Measurements from ENCODE around the gene GTPBP4. TPM values are rescaled to one million over a fixed set of nuclear protein-coding genes. Genes with fewer than 3 reads are reported as not detected.

GTPBP4 gene
- total RNA-seq, 3 donors from 2014 or later, result 19.2 to 27.8 (median 26.6) TPM

DNA sequence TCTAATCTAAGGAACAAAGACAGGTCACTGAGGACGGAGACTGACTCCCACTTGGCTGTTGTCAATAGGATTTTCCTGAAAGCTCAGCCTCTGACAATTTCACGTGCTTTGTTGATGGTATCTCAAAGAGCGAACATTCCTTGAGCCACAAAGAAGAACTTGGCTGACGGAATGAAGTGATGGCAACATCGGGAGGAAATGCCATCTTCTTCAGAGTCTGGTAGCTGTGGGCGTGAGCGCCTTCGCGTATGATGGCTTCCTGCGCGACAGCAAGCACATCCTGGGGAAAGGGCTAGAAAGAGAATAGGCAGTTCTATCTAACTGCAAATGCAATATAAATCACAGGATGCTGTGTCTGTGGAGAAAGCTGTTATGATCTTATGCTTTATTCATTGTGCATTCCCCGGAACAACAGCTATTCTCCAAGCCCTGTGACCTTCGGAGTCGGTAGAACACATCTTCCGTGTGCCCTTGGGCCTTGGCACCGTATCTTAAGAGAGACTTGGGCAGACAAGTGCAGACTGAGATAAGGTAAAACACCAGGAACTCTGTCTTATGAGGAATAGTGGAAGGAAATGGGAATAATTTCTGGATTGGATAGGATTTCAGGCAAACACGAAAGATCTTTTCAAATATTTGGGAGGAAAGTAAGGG is 19.6 kb upstream of the GTPBP4 start:
- H3K36me3 ChIP-seq (ENCODE audit: low read depth), result no peaks in the 10 kb centered on the region
- intact Hi-C loops (cut with DNase I, micrococcal nuclease), result no loop called here
- no peak for ATAC-seq
- no peak overlapping the region for H3K4me3 ChIP-seq
- peaks cover 13% of the 10 kb centered on the region for H3K4me1 ChIP-seq (ENCODE audit: low read depth)
- H3K9me3 ChIP-seq, result no peaks in the 10 kb centered on the region
- no peak for TF ChIP-seq CTCF (IDR thresholded peaks at IDR 0.05)
- no peak for DNase-seq

DNA sequence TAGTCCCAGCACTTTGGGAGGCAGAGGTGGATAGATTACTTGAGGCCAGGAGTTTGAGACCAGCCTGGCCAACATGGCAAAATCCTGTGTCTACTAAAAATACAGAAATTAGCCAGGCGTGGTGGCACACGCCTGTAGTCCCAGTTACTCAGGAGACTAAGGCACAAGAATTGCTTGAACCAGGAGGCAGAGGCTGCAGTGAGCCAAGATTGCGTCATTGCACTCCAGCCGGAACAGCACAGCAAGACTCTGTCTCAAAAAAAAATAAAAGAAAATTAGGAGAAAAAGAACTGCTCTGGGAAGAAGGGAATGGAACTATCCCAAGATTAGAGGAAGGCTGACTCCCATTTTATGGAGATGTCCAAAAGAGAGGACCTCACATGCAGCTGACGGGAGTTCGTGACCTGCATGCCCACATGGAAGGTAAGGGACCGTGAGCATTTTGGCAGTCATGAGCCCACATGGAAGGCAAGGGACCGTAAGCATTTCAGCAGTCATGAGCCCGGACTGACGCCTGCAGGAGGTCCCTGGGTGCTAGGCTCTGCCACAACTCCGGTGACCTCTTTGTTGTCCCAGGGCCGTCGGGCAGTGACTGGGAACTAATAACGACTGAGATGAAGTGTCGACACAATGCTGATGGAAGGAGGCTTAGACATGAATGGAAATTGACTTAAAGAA is 18.6 kb upstream of the GTPBP4 start:
- H3K9me3 ChIP-seq, result no peaks in the 10 kb centered on the region
- H3K4me1 ChIP-seq (ENCODE audit: low read depth), result peaks cover 13% of the 10 kb centered on the region
- no peak for TF ChIP-seq CTCF (IDR thresholded peaks at IDR 0.05)
- H3K4me3 ChIP-seq, result no peak overlapping the region
- no peak for DNase-seq
- no peaks in the 10 kb centered on the region for H3K36me3 ChIP-seq (ENCODE audit: low read depth)
- intact Hi-C loops (cut with DNase I, micrococcal nuclease), result no loop called here
- no peak for ATAC-seq

DNA sequence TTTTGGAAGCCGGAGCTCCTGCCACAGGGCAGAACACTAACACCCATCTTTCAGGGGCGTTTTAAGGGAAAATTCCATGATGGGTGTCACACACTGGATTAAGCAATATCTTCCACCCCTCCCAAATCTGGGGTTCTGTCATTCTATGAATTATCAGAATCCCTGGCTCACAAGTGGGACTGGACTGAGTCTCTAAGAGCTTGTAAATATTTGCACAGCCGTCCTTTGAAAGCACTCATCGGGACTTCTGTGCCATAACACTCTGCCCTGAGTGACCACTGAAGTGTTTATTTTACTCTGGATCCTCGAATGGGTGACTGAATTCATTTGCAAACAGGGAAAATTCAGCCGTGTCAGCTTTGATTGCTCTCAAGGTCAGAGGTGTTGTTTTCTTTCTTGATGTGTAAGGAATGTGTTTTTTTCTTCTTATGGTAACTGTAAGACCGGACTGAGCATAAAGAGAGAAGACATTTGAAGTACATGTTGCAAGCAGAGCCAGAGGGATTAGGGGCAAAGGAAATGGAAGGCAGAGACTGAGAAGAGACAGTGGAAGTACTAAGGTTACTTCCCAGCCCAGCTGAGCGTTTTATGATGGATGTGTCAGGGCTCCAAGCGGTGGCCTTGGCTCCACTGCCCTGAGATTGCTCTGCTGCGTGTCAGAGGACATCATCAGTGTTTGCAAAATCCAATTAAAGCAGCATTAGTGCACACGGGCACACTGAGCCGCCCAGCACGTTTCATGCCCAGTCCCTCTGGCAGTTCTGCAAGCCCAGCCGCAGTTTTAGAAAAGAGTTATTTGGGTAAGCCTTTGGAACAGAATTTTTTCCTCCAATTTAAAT is 17.7 kb upstream of the GTPBP4 start:
- no peak overlapping the region for H3K4me3 ChIP-seq
- peaks cover 13% of the 10 kb centered on the region for H3K4me1 ChIP-seq (ENCODE audit: low read depth)
- intact Hi-C loops (cut with DNase I, micrococcal nuclease), result no loop called here
- H3K36me3 ChIP-seq (ENCODE audit: low read depth), result no peaks in the 10 kb centered on the region
- DNase-seq, result peak in 1 of 3 donors; percentile 25
- no peak for TF ChIP-seq CTCF (IDR thresholded peaks at IDR 0.05)
- H3K9me3 ChIP-seq, result no peaks in the 10 kb centered on the region
- ATAC-seq, result peak; percentile 84

GRCh38 chr10:971150-971542 is 17.1 kb upstream of the GTPBP4 start:
- intact Hi-C loops (cut with DNase I, micrococcal nuclease), result no loop called here
- Histone ChIP-seq H3K36me3 (ENCODE audit: low read depth) (no peaks in the 10 kb centered on the region), H3K4me3 (no peak overlapping the region), H3K4me1 (ENCODE audit: low read depth) (peaks cover 13% of the 10 kb centered on the region), H3K9me3 (no peaks in the 10 kb centered on the region)
- TF ChIP-seq CTCF (IDR thresholded peaks at IDR 0.05), result no peak
- DNase-seq (peak in 1 of 3 donors; percentile 16), ATAC-seq (peak; percentile 27)

DNA sequence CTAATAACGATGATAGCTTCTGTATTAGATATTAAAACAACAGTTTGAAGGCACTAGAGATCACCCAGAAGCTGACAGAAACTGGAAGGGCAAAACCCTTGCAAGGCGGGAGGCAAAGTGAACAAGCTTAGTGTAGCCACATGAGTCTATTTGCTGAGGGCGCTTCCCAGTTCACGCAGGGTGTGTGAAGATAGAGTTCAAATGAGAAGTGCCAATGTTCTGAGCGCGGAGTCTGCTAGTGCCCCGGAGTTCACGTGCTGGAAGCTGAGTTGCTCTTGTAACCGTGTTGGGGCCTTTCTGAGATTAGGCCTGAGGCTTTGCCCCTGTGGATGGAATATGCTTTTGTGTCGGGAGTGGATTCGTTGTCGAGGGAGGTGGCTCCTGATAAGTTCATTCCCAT is 16.6 kb upstream of the GTPBP4 start:
- peak; percentile 82 for ATAC-seq
- no peak overlapping the region for H3K4me3 ChIP-seq
- intact Hi-C loops (cut with DNase I, micrococcal nuclease), result no loop called here

More for the DNA sequence above, 16.6 kb upstream of the GTPBP4 start:
- Histone ChIP-seq H3K4me1 (ENCODE audit: low read depth) (peaks cover 13% of the 10 kb centered on the region), H3K36me3 (ENCODE audit: low read depth) (no peaks in the 10 kb centered on the region), H3K9me3 (no peaks in the 10 kb centered on the region)
- TF ChIP-seq CTCF (IDR thresholded peaks at IDR 0.05), result no peak
- peak in 1 of 3 donors; percentile 40 for DNase-seq

Data from mucosa of descending colon (tissue), 3 donors.